Endothelial cell of umbilical vein (primary cell): ENCODE data around the gene ZNF423. TPM values are rescaled to one million over a fixed set of nuclear protein-coding genes. Genes with fewer than 3 reads are reported as not detected.
A peak's percentile ranks its signal among the peaks of the same experiment; 100 is the strongest.

ENCODE experiments used
- BruUV-seq: library from RNA; stranded (reverse); fragments of 400-500 nt; replicated peaks from 2 replicates; lab custom pipeline; 2021; lab: Mats Ljungman, UMichigan
- CTCF ChIA-PET: fragments of 300-600, 350-600 bp; sonication (Branson Sonifier 250); formaldehyde crosslinking; loops from one replicate; lab custom pipeline; 2021; ENCODE audit warnings: antibody characterized with exemption, inconsistent platforms; lab: Charles Lee
- POLR2A ChIA-PET: fragments of 300-600, 350-600 bp; sonication (Branson Sonifier 250); formaldehyde crosslinking; loops from one replicate; lab custom pipeline; 2021; ENCODE audit warnings: antibody characterized with exemption, inconsistent platforms; lab: Charles Lee
- DNase-seq: peaks from one replicate; pipeline ENCODE4 v3.0.0-alpha.2; 2011; ENCODE audit warnings: low read depth, low spot score
- FAIRE-seq: peaks from 2 replicates; lab custom pipeline; 2011; peaks lifted over from hg19 to GRCh38; lab: Jason Lieb, UNC
- H2AFZ ChIP-seq: 2 replicates; pipeline ENCODE4 v1.6.0; 2012; ENCODE audit warnings: low read depth, low read length, control low read depth, inconsistent platforms
- H3K27ac ChIP-seq: 2 replicates; pipeline ENCODE4 v1.5.1; 2011; ENCODE audit warnings: low read depth, mild to moderate bottlenecking, control low read depth, low read length, moderate library complexity; ENCODE audit not compliant: insufficient read depth
- H3K27me3 ChIP-seq, 2 experiments: 2 replicates each; pipeline versions ENCODE4 v1.6.0 to v1.6.1; 2011; ENCODE audit warnings: low read length in 2 of 2, mixed read lengths in 1 of 2; ENCODE audit not compliant: control insufficient read depth in 2 of 2, insufficient read depth in 2 of 2
- H3K36me3 ChIP-seq, 2 experiments: 2 replicates in 1 of 2; 3 replicates in 1 of 2; pipeline ENCODE4 v1.5.1; 2011; ENCODE audit warnings: low read length in 2 of 2, mild to moderate bottlenecking in 1 of 2, moderate library complexity in 1 of 2; ENCODE audit not compliant: control insufficient read depth in 2 of 2, insufficient read depth in 2 of 2; ENCODE audit errors: extremely low read depth in 1 of 2
- H3K4me1 ChIP-seq: 3 replicates; pipeline ENCODE4 v1.5.1; 2011; ENCODE audit warnings: mild to moderate bottlenecking, low read length; ENCODE audit not compliant: control insufficient read depth, insufficient read depth; ENCODE audit errors: extremely low read depth
- H3K4me2 ChIP-seq: 2 replicates; pipeline ENCODE4 v1.6.1; 2011; ENCODE audit warnings: low read length, control low read depth, mixed read lengths; ENCODE audit not compliant: insufficient read depth
- H3K4me3 ChIP-seq, 3 experiments: fragments of 200-600 bp in 1 of 3; sonication (generic), shearing (Covaris generic) in 1 of 3; replicated peaks in 1 of 3; 2 replicates each; pipeline ENCODE4 v1.5.1; 2011 to 2016; ENCODE audit warnings: control low read depth in 3 of 3, low read length in 3 of 3, mild to moderate bottlenecking in 2 of 3, inconsistent platforms in 1 of 3, low read depth in 1 of 3, moderate library complexity in 1 of 3; ENCODE audit not compliant: insufficient read depth in 1 of 3
- H3K79me2 ChIP-seq: 2 replicates; pipeline ENCODE4 v1.6.0; 2012; ENCODE audit warnings: low read length, inconsistent platforms; ENCODE audit not compliant: control insufficient read depth, insufficient read depth
- H3K9ac ChIP-seq: replicated peaks from 2 replicates; pipeline ENCODE3; 2011; ENCODE audit warnings: low read length, control low read depth; ENCODE audit not compliant: insufficient read depth; ENCODE audit errors: extremely low read depth
- H3K9me1 ChIP-seq: replicated peaks from 3 replicates; pipeline ENCODE4 v1.6.0; 2011; ENCODE audit warnings: mild to moderate bottlenecking, low read length; ENCODE audit not compliant: control insufficient read depth, insufficient read depth; ENCODE audit errors: extremely low read depth
- H3K9me3 ChIP-seq: replicated peaks from 2 replicates; pipeline ENCODE4 v1.5.1; 2012; ENCODE audit warnings: low read length, inconsistent platforms; ENCODE audit not compliant: control insufficient read depth, insufficient read depth
- H4K20me1 ChIP-seq: replicated peaks from 2 replicates; pipeline ENCODE3; 2011; ENCODE audit warnings: mild to moderate bottlenecking, low read length; ENCODE audit not compliant: control insufficient read depth, insufficient read depth; ENCODE audit errors: extremely low read depth
- EZH2 ChIP-seq: IDR thresholded peaks from 2 replicates; pipeline ENCODE4 v1.6.1; 2012; ENCODE audit warnings: borderline replicate concordance, low read depth, mild to moderate bottlenecking, moderate library complexity, low read length, inconsistent platforms; ENCODE audit not compliant: severe bottlenecking
- FOS ChIP-seq: IDR thresholded peaks from 2 replicates; pipeline ENCODE4 v1.6.1; 2011; ENCODE audit warnings: mild to moderate bottlenecking, low read length, moderate library complexity, borderline replicate concordance; ENCODE audit not compliant: insufficient read depth
- GATA2 ChIP-seq: IDR thresholded peaks from 2 replicates; pipeline ENCODE4 v1.7.0; 2011; ENCODE audit warnings: low read depth, mild to moderate bottlenecking, moderate library complexity, mixed read lengths, low read length; ENCODE audit not compliant: insufficient read length, insufficient read depth
- JUN ChIP-seq: IDR thresholded peaks from 2 replicates; pipeline ENCODE4 v1.6.1; 2011; ENCODE audit warnings: borderline replicate concordance, low read depth; ENCODE audit not compliant: insufficient read length, insufficient read depth
- MAX ChIP-seq: IDR thresholded peaks from 2 replicates; pipeline ENCODE4 v1.6.1; 2011; ENCODE audit not compliant: insufficient read depth, insufficient read length
- MYC ChIP-seq: IDR thresholded peaks from one replicate; pipeline ENCODE4 v1.6.1; 2011; ENCODE audit warnings: mild to moderate bottlenecking, low read depth, low read length
- POLR2A ChIP-seq: IDR thresholded peaks from 2 replicates; pipeline ENCODE4 v1.6.1; 2012; ENCODE audit warnings: low read depth, mild to moderate bottlenecking, control low read depth, low read length
- POLR2AphosphoS5 ChIP-seq: IDR thresholded peaks from 2 replicates; pipeline ENCODE4 v1.6.1; 2012; ENCODE audit warnings: low read depth, mild to moderate bottlenecking, control low read depth, low read length, moderate library complexity; ENCODE audit not compliant: insufficient read depth
- dilution Hi-C: fragments of 300-500 bp; cut with MboI; formaldehyde crosslinking; loops from one replicate; pipeline ENCODE4 v1.15.0; 2019; ENCODE audit warnings: low sequenced_read_pairs; ENCODE audit not compliant: extremely low pct_ligation_motif_present
- intact Hi-C: fragments of 100-400 bp; cut with micrococcal nuclease; formaldehyde crosslinking; loops from one replicate; pipeline ENCODE4 v1.10.0; 2022
- polyA plus RNA-seq, 4 experiments: library from polyadenylated mRNA; depleted of rRNA in 3 of 4; stranded (reverse) in 3 of 4; unstranded in 1 of 4; fragments of >200 nt; gene quantifications; 2 replicates each; pipeline versions ENCODE4 v1.2.1 to v1.2.3, GENCODE V29; 2011 to 2012; ENCODE audit warnings: missing spikeins in 1 of 4
- total RNA-seq: library from RNA; stranded (reverse); gene quantifications from 2 replicates; pipeline ENCODE4 v1.2.3, GENCODE V29; 2021
- TF ChIP-seq, protein P1 (sequence below), 2 donors: IDR thresholded peaks; 1 replicate in 1 of 2; 2 replicates in 1 of 2; pipeline ENCODE4 v1.5.1; 2011; ENCODE audit warnings: low read length in 2 of 2, mild to moderate bottlenecking in 2 of 2, moderate library complexity in 2 of 2, control low read depth in 1 of 2, inconsistent platforms in 1 of 2, low read depth in 1 of 2; ENCODE audit not compliant: insufficient read depth in 1 of 2; ENCODE audit errors: extremely low read depth in 1 of 2

The ZNF423 gene
- total and polyA plus RNA-seq, 2 donors (not counting 3 experiments of a cell fraction or from before 2014, with no cell fraction given): 2.2 to 8.1 TPM

DNA sequence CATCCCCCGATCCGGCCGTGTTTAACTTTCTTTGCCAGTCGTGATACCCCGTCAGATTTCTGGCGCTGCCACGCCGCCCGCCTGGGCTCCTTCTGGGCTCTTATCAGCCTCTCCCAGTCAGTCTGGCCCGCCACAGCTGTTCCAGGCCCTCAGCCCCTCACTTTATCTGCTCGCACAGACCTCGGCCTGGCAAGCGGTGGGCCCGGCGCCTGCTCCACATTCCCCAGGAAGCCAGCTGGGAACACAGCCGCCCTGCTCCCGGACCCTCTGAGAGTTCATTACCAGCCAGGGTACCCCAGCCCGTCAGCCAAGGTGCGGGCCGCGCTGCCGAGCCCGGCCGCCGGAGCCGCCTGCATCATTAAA is 157.5 kb downstream of the ZNF423 start:
- H3K79me2 ChIP-seq: no peaks in the 10 kb centered on the region
- CTCF ChIA-PET: interaction anchor here (1.0 kb wide), 1 partner anchor 126 kb away, joined by 3 read pairs; no protein-coding TSS in a partner anchor
- H3K27me3 ChIP-seq: peaks cover 11 to 15% of the 10 kb centered on the region in 2 experiments
- H3K9ac ChIP-seq: no peak overlapping the region
- peak; percentile 39 for TF ChIP-seq EZH2
- no peak for TF ChIP-seq MAX
- no peak for TF ChIP-seq JUN
- no peak overlapping the region for H3K4me3 ChIP-seq
- no peaks in the 10 kb centered on the region for H3K36me3 ChIP-seq
- no peaks in the 10 kb centered on the region for H3K9me1 ChIP-seq
- no peak overlapping the region for H3K4me2 ChIP-seq
- DNase-seq: peak; percentile 54
- intact Hi-C loops (no loop called here), dilution Hi-C loops (no loop called here)
- H4K20me1 ChIP-seq: no peaks in the 10 kb centered on the region
- no peaks in the 10 kb centered on the region for H3K4me1 ChIP-seq
- POLR2A ChIA-PET: no interaction called here
- no peaks in the 10 kb centered on the region for H3K9me3 ChIP-seq
- BruUV-seq: no TSS peak
- FAIRE-seq: no peak
- no peak overlapping the region for H3K27ac ChIP-seq
- H2AFZ ChIP-seq: no peak overlapping the region

GRCh38 chr16:49697631-49698452 is 158.1 kb downstream of the ZNF423 start:
- no peaks in the 10 kb centered on the region for H4K20me1 ChIP-seq
- dilution Hi-C loops: no loop called here
- no peak for TF ChIP-seq MYC
- TF ChIP-seq GATA2: no peak
- TF ChIP-seq, protein P1, sequence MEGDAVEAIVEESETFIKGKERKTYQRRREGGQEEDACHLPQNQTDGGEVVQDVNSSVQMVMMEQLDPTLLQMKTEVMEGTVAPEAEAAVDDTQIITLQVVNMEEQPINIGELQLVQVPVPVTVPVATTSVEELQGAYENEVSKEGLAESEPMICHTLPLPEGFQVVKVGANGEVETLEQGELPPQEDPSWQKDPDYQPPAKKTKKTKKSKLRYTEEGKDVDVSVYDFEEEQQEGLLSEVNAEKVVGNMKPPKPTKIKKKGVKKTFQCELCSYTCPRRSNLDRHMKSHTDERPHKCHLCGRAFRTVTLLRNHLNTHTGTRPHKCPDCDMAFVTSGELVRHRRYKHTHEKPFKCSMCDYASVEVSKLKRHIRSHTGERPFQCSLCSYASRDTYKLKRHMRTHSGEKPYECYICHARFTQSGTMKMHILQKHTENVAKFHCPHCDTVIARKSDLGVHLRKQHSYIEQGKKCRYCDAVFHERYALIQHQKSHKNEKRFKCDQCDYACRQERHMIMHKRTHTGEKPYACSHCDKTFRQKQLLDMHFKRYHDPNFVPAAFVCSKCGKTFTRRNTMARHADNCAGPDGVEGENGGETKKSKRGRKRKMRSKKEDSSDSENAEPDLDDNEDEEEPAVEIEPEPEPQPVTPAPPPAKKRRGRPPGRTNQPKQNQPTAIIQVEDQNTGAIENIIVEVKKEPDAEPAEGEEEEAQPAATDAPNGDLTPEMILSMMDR (IDR thresholded peaks at IDR 0.05; ENCODE audit: extremely low read depth in 1 of 2, insufficient read depth in 1 of 2, low read depth in 1 of 2, low read length in 2 of 2): no peak
- no peak for TF ChIP-seq JUN
- no peak for TF ChIP-seq FOS
- no peak for TF ChIP-seq MAX
- TF ChIP-seq POLR2A: no peak
- TF ChIP-seq POLR2AphosphoS5: no peak
- TF ChIP-seq EZH2: no peak
- H3K36me3 ChIP-seq: no peaks in the 10 kb centered on the region
- DNase-seq (no peak), FAIRE-seq (no peak)
- H3K9me3 ChIP-seq: no peaks in the 10 kb centered on the region
- no peak overlapping the region for H3K27ac ChIP-seq
- intact Hi-C loops: no loop called here
- no peak overlapping the region for H2AFZ ChIP-seq
- H3K4me3 ChIP-seq: no peak overlapping the region
- H3K79me2 ChIP-seq: no peaks in the 10 kb centered on the region
- no TSS peak for BruUV-seq
- H3K4me2 ChIP-seq: no peak overlapping the region
- no peaks in the 10 kb centered on the region for H3K9me1 ChIP-seq
- no peak overlapping the region for H3K9ac ChIP-seq
- no peaks in the 10 kb centered on the region for H3K4me1 ChIP-seq
- ChIA-PET CTCF (interaction anchor here (1.0 kb wide), 1 partner anchor 127 kb away, joined by 3 read pairs; no protein-coding TSS in a partner anchor), POLR2A (no interaction called here)
- peaks cover 11 to 15% of the 10 kb centered on the region in 2 experiments for H3K27me3 ChIP-seq
